Heart right ventricle (tissue), 16 donors: Measurements from ENCODE around the gene SOX15. TPM values are rescaled to one million over a fixed set of nuclear protein-coding genes. Genes with fewer than 3 reads are reported as not detected.

ENCODE experiments used
- ATAC-seq, 8 donors: fragments of 200-7000 bp; cut with Tn5 transposase; one replicate each; pipeline ENCODE4 v1.9.1; 2020; ENCODE audit warnings: mild to moderate bottlenecking in 8 of 8, moderate library complexity in 8 of 8, moderate number of reproducible peaks in 1 of 8
- DNase-seq, 2 donors: peaks; one replicate each; pipeline ENCODE4 v3.0.0-alpha.2; 2020
- H3K27ac ChIP-seq, 10 donors: fragments of 200-600 bp; sonication (generic) in 2 of 10; one replicate each; pipeline versions ENCODE4 v1.5.0 to v1.8.0; 2020 to 2022; ENCODE audit warnings: mild to moderate bottlenecking in 3 of 10
- H3K27me3 ChIP-seq, 7 donors: fragments of 200-600 bp; one replicate each; pipeline ENCODE4 v1.8.0; 2021 to 2022; ENCODE audit warnings: mild to moderate bottlenecking in 2 of 7
- H3K36me3 ChIP-seq, 9 donors: fragments of 200-600 bp; sonication (generic) in 1 of 9; one replicate each; pipeline versions ENCODE4 v1.5.0 to v1.8.0; 2020 to 2022; ENCODE audit warnings: mild to moderate bottlenecking in 2 of 9
- H3K4me1 ChIP-seq, 9 donors: fragments of 200-600 bp; sonication (generic) in 1 of 9; one replicate each; pipeline versions ENCODE4 v1.5.0 to v1.8.0; 2020 to 2022; ENCODE audit warnings: mild to moderate bottlenecking in 4 of 9
- H3K4me3 ChIP-seq, 10 donors: fragments of 200-600 bp; sonication (generic) in 2 of 10; one replicate each; pipeline versions ENCODE4 v1.5.0 to v1.8.0; 2020 to 2022; ENCODE audit warnings: mild to moderate bottlenecking in 7 of 10, moderate library complexity in 2 of 10
- H3K9me3 ChIP-seq, 11 donors: fragments of 200-600 bp in 10 of 11; sonication (generic) in 2 of 11; one replicate each; pipeline versions ENCODE4 v1.5.0 to v1.8.0; 2013 to 2022; ENCODE audit warnings: mild to moderate bottlenecking in 2 of 11, control low read depth in 1 of 11, moderate library complexity in 1 of 11
- CTCF ChIP-seq, 9 donors: fragments of 200-600 bp; sonication (generic) in 2 of 9; IDR thresholded peaks; one replicate each; pipeline versions ENCODE4 v1.5.0 to v1.8.0; 2021 to 2022; ENCODE audit warnings: antibody characterized with exemption in 9 of 9, mild to moderate bottlenecking in 5 of 9, moderate library complexity in 1 of 9
- WGBS, 2 donors: extraction: QIAGEN DNeasy Blood & Tissue Kit; methylation state at CpG; one replicate each; pipeline ENCODE4 v1.1.7; 2013; ENCODE audit warnings: inconsistent platforms in 1 of 2; 5-methylcytosine and 5-hydroxymethylcytosine counted together
- intact Hi-C, 10 donors: fragments of 100-400 bp; cut with DNase I; formaldehyde crosslinking; loops; one replicate each; pipeline versions ENCODE4 v1.11.1 to v1.14.2; 2022
- polyA plus RNA-seq, 2 donors: library from polyadenylated mRNA; stranded (reverse); fragments of 200-250 nt; gene quantifications; one replicate each; pipeline ENCODE4 v1.2.3, GENCODE V29; 2013
- total RNA-seq, 10 donors: library from RNA; stranded (reverse); fragmentation: NEBNext Ultra II Directional in 3 of 10; extraction: Animal tissue kit (Norgen Biotek cat#: 25700) in 3 of 10; gene quantifications; one replicate each; pipeline versions ENCODE4 v1.2.1 to v1.2.4, GENCODE V29; 2021 to 2023
- donor health status: Arrhythmogenic right ventricular cardiomyopathy.
- donor health status: ischemic (EF 13 %, LVEDD 7.1; RV severe dilation, severe dysfunction).
- donor health status: healthy with polysubstance abuse.
- donor health status: DM: no; HTN: yes; CAD: no.
- donor health status: DM: no; HTN: no; CAD: no.
- donor health status: ischemic (EF 25% LVEDD 6.9; RV normal size, moderate dysfunction).
- donor health status: ischemic (EF 25% LVEDD 5.7; RV mildly dilated, moderate dysfunction).
- donor health status: healthy.
- donor health status: DM: yes; HTN: yes; CAD: no.
- donor health status: Ischemic cardiomyopathy.
- donor health status: ischemic (EF 35%, LVEDD 5.7; RV mildly dilated, moderate dysfunction).
- donor health status: nonischemic (EF 11% LVEDD 7.7; RV severe dilation, severe dysfunction).
- donor health status: DM: yes; HTN: yes; CAD: no.
- donor health status: PGD.
- donor health status: ischemic (EF 29% LVEDD 5.4; RV normal size, mild dysfunction).
- donor health status: nonischemic (EF 23%, LVEDD 6.1; RV moderate dilation, normal function).

The SOX15 gene
- total and polyA plus RNA-seq, 12 donors = 0.23 to 2.6 (median 1.2) TPM

DNA sequence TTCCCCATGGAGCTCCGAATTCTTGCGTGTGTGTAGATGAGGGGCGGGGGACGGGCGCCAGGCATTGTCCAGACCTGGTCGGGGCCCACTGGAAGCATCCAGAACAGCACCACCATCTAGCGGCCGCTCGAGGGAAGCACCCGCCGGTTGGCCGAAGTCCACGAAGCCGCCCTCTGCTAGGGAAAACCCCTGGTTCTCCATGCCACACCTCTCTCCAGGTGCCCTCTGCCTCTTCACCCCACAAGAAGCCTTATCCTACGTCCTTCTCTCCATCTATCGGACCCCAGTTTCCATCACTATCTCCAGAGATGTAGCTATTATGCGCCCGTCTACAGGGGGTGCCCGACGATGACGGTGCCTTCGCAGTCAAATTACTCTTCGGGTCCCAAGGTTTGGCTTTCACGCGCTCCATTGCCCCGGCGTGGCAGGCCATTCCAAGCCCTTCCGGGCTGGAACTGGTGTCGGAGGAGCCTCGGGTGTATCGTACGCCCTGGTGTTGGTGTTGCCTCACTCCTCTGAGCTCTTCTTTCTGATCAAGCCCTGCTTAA lies 28.8 kb downstream of the SOX15 start:
- DNase-seq (peak; percentile 91 to 92), ATAC-seq (peak; percentile 66 to 86 (median 78))
- Histone ChIP-seq H3K9me3 (no peaks in the 10 kb centered on the region), H3K27me3 (no peaks in the 10 kb centered on the region), H3K36me3 (peaks cover 0 to 38% (median 28%) of the 10 kb centered on the region in 9 donors), H3K27ac (peak overlapping the region; percentile 83 to 99 (median 94)), H3K4me1 (peaks cover 41 to 73% (median 69%) of the 10 kb centered on the region in 9 donors), H3K4me3 (peak overlapping the region; percentile 84 to 100 (median 96))
- WGBS, 2 donors = 0 to 1% methylated on average over 32 of the region's 32 CpGs
- TF ChIP-seq CTCF (IDR thresholded peaks at IDR 0.05) = peak; percentile 80 to 93 (median 87)
- intact Hi-C loops = loop anchor here in 8 of 10 donors (1.0 to 10.0 kb wide), 13 partner anchors 38 to 306 kb away; partner anchors contain the start of genes KCTD11 (in 4 of the 8), TMEM95 (in 3 of the 8), FGF11 (in 2 of the 8) and POLR2A (in 2 of the 8)

GRCh38 chr17:7560172-7561027 lies 29.5 kb downstream of the SOX15 start:
- ATAC-seq = peak in 6 of 8 donors; percentile 26 to 45 (median 36)
- intact Hi-C loops = loop anchor here in 8 of 10 donors (1.0 to 10.0 kb wide), 13 partner anchors 38 to 306 kb away; partner anchors contain the start of genes KCTD11 (in 4 of the 8), TMEM95 (in 3 of the 8), FGF11 (in 2 of the 8) and POLR2A (in 2 of the 8)
- peak in 8 of 9 donors; percentile 31 to 58 (median 42) for TF ChIP-seq CTCF (IDR thresholded peaks at IDR 0.05)
- H3K9me3 ChIP-seq = no peaks in the 10 kb centered on the region
- no peaks in the 10 kb centered on the region for H3K27me3 ChIP-seq
- H3K36me3 ChIP-seq = peaks cover 0 to 31% (median 21%) of the 10 kb centered on the region in 9 donors
- peak overlapping the region; percentile 83 to 99 (median 94) for H3K27ac ChIP-seq
- H3K4me3 ChIP-seq = peak overlapping the region in 9 of 10 donors; percentile 84 to 100 (median 96)
- H3K4me1 ChIP-seq = peaks cover 41 to 76% (median 69%) of the 10 kb centered on the region in 9 donors
- WGBS, 2 donors = 25 to 34% methylated on average over 22 of the region's 22 CpGs
- peak; percentile 58 to 63 for DNase-seq

DNA sequence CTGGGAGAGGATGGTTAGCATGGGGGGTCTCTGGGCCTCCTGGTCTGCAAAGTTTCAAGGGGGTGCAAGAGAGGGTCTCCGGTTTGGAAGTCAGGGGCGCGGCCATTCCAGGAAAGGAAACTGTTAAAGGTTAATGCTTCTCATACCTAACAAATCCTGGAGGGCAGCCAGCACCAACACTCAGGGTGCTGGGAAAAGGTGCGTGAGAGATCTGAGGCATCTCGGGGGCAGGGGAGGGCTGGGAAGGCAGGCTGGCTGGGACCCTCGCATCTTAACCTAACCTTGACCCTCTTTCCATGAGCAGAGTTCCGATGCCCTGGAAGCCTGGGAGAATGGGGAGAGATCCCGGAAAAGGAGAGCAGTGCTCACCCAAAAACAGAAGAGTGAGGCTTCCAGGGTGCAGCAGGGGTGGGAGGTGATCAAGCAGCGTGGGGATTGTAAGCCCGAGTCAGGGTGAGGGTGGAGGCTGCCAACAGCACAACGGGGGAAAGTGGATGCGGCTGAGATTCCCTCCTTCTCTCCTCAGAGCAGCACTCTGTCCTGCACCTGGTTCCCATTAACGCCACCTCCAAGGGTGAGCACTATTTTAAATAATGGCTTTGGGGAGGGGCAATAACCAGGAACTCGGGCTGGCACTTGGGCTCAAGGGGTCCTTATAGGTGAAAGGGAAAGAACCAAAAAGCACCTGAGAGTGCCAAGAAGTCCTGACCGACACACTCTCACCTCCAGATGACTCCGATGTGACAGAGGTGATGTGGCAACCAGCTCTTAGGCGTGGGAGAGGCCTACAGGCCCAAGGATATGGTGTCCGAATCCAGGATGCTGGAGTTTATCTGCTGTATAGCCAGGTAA lies 30.3 kb downstream of the SOX15 start:
- ATAC-seq (no peak), DNase-seq (no peak)
- H3K4me3 ChIP-seq = peak overlapping the region; percentile 0 to 100 (median 93)
- intact Hi-C loops = loop anchor here (2.0 to 10.0 kb wide), 14 partner anchors 37 to 305 kb away; partner anchors contain the start of genes FGF11 (in 4 of the 10), KCTD11 (in 4 of the 10), TMEM102 (in 4 of the 10) and POLR2A (in 3 of the 10)
- TF ChIP-seq CTCF (IDR thresholded peaks at IDR 0.05) = no peak
- H3K27ac ChIP-seq = peak overlapping the region; percentile 85 to 99 (median 94)
- 77 to 86% methylated on average over 18 of the region's 18 CpGs for WGBS, 2 donors
- peaks cover 41 to 82% (median 69%) of the 10 kb centered on the region in 9 donors for H3K4me1 ChIP-seq
- H3K9me3 ChIP-seq = no peaks in the 10 kb centered on the region
- H3K36me3 ChIP-seq = peaks cover 0 to 29% (median 12%) of the 10 kb centered on the region in 9 donors
- no peaks in the 10 kb centered on the region for H3K27me3 ChIP-seq
